Measurements from ENCODE around the gene MAPK7.

DNA sequence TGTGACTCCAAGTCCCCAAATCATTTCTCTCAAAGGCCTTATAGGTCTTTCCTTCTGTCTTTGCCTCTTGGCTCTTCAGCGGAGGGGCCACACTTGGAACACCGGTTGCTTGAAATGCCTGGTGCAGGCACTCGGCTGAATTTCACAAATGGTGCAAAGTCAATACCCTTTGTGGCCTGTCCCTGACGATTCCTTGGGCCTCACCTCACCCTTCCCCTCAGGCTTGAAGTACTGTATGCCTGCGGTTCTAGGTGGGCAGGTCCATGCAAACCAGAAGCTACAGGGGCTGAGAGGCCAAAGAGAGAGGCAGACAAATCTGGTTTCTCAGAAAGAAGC, 11.7 kb upstream of the MAPK7 start:
- TF ChIP-seq EP300 (IDR thresholded peaks at IDR 0.05; ENCODE audit: borderline replicate concordance in 1 of 2, low read depth in 1 of 2, low read length in 1 of 2) (no peak), EZH2phosphoT487 (IDR thresholded peaks at IDR 0.05; ENCODE audit: borderline replicate concordance, low read depth) (no peak)
- TF ChIP-seq, protein P1, sequence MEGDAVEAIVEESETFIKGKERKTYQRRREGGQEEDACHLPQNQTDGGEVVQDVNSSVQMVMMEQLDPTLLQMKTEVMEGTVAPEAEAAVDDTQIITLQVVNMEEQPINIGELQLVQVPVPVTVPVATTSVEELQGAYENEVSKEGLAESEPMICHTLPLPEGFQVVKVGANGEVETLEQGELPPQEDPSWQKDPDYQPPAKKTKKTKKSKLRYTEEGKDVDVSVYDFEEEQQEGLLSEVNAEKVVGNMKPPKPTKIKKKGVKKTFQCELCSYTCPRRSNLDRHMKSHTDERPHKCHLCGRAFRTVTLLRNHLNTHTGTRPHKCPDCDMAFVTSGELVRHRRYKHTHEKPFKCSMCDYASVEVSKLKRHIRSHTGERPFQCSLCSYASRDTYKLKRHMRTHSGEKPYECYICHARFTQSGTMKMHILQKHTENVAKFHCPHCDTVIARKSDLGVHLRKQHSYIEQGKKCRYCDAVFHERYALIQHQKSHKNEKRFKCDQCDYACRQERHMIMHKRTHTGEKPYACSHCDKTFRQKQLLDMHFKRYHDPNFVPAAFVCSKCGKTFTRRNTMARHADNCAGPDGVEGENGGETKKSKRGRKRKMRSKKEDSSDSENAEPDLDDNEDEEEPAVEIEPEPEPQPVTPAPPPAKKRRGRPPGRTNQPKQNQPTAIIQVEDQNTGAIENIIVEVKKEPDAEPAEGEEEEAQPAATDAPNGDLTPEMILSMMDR (IDR thresholded peaks at IDR 0.05) = no peak

Measured in SK-N-SH (cell line).